GM21360 (cell line): ENCODE data around the gene TNS3.
A peak's percentile ranks its signal among the peaks of the same experiment; 100 is the strongest.

ENCODE experiments used
- ATAC-seq: cut with Tn5 transposase; IDR thresholded peaks from one replicate; pipeline ENCODE4 v1.9.1; 2021; ENCODE audit warnings: mild to moderate bottlenecking, moderate library complexity; ENCODE audit not compliant: unreplicated experiment

The TNS3 gene

GRCh38 chr7:47297120-47297519 is 284.8 kb downstream of the TNS3 start:
- ATAC-seq, result no peak

GRCh38 chr7:47295606-47296005 is 286.3 kb downstream of the TNS3 start:
- no peak for ATAC-seq

GRCh38 chr7:47294556-47295222 is 287.2 kb downstream of the TNS3 start:
- no peak for ATAC-seq

- no peak for ATAC-seq
Measured at GRCh38 chr7:47293884-47294555, 287.9 kb downstream of the TNS3 start.

- ATAC-seq, result no peak
Measured at GRCh38 chr7:47292832-47293309, 289.0 kb downstream of the TNS3 start.

GRCh38 chr7:47291461-47292081 is 290.3 kb downstream of the TNS3 start:
- ATAC-seq, result peak; percentile 92

GRCh38 chr7:47290867-47291266 is 291.0 kb downstream of the TNS3 start:
- no peak for ATAC-seq

- no peak for ATAC-seq
Measured at GRCh38 chr7:47290466-47290865, 291.4 kb downstream of the TNS3 start.

- ATAC-seq, result no peak
Measured at GRCh38 chr7:47288060-47288459, 293.9 kb downstream of the TNS3 start.

GRCh38 chr7:47285860-47286491 is 295.9 kb downstream of the TNS3 start:
- no peak for ATAC-seq

GRCh38 chr7:47284691-47285635 is 296.9 kb downstream of the TNS3 start:
- no peak for ATAC-seq

GRCh38 chr7:47283497-47284131 is 298.3 kb downstream of the TNS3 start:
- no peak for ATAC-seq

- no peak for ATAC-seq
Measured at GRCh38 chr7:47282790-47283496, 299.0 kb downstream of the TNS3 start.

- no peak for ATAC-seq
Measured at GRCh38 chr7:47281966-47282643, 299.8 kb downstream of the TNS3 start.

- no peak for ATAC-seq
Measured at GRCh38 chr7:47281161-47281560, 300.8 kb downstream of the TNS3 start.

- ATAC-seq, result no peak
Measured at GRCh38 chr7:47280114-47280513, 301.8 kb downstream of the TNS3 start.

- ATAC-seq, result no peak
Measured at GRCh38 chr7:47278043-47278442, 303.9 kb downstream of the TNS3 start.

- ATAC-seq, result no peak
Measured at GRCh38 chr7:47277321-47277781, 304.6 kb downstream of the TNS3 start.
